ENCODE measurements around the gene SLC5A10. TPM values are rescaled to one million over a fixed set of nuclear protein-coding genes. Genes with fewer than 3 reads are reported as not detected.

SLC5A10 gene
- total and polyA plus RNA-seq, 4 donors: 0.05 to 0.23 (median 0.15) TPM

GRCh38 chr17:18999911-19000310 is 47.9 kb downstream of the SLC5A10 start:
- Histone ChIP-seq H3K4me1 (ENCODE audit: control insufficient read depth in 4 of 4, insufficient read depth in 4 of 4, low read length in 3 of 4) (peaks cover 3 to 63% (median 46%) of the 10 kb centered on the region in 4 donors), H3K36me3 (ENCODE audit: control insufficient read depth in 4 of 4, insufficient read depth in 3 of 4, low read depth in 1 of 4, low read length in 3 of 4) (peaks cover 0 to 2% (median 0%) of the 10 kb centered on the region in 4 donors), H3K27me3 (ENCODE audit: control insufficient read depth in 4 of 4, insufficient read depth in 4 of 4, low read length in 3 of 4) (no peaks in the 10 kb centered on the region), H3K9ac (ENCODE audit: low read depth in 1 of 2, low read length in 2 of 2) (no peak overlapping the region), H3K27ac (ENCODE audit: low read depth in 1 of 2, low read length in 2 of 2) (no peak overlapping the region), H3K9me3 (ENCODE audit: control insufficient read depth in 4 of 4, low read length in 3 of 4) (no peaks in the 10 kb centered on the region), H3K4me3 (ENCODE audit: low read depth in 1 of 3, low read length in 3 of 3) (no peak overlapping the region)
- no peak for DNase-seq (ENCODE audit: low spot score)
- TF ChIP-seq JUND (IDR thresholded peaks at IDR 0.05): no peak
- no peak for TF ChIP-seq FOXA2 (IDR thresholded peaks at IDR 0.05)
- no peak for TF ChIP-seq MAX (IDR thresholded peaks at IDR 0.05)
- TF ChIP-seq NR2F2 (IDR thresholded peaks at IDR 0.05): no peak
- no peak for TF ChIP-seq REST (IDR thresholded peaks at IDR 0.05)
- TF ChIP-seq EGR1 (IDR thresholded peaks at IDR 0.05; ENCODE audit: low read depth in 2 of 2): no peak
- TF ChIP-seq HNF4A (conservative IDR thresholded peaks at IDR 0.05): no peak
- no peak for TF ChIP-seq YY1 (IDR thresholded peaks at IDR 0.05)
- TF ChIP-seq TAF1 (conservative IDR thresholded peaks at IDR 0.05): no peak
- whole genome bisulfite sequencing: 93% methylated on average over 6 of the region's 6 CpGs

GRCh38 chr17:19000531-19001325 is 48.8 kb downstream of the SLC5A10 start:
- no peak for TF ChIP-seq RXRA (IDR thresholded peaks at IDR 0.05)
- TF ChIP-seq SP1 (IDR thresholded peaks at IDR 0.05): no peak
- Histone ChIP-seq H3K27me3 (ENCODE audit: control insufficient read depth in 4 of 4, insufficient read depth in 4 of 4, low read length in 3 of 4) (no peaks in the 10 kb centered on the region), H3K27ac (ENCODE audit: low read depth in 1 of 2, low read length in 2 of 2) (peak overlapping the region in 1 of 2 donors; percentile 27), H3K9me3 (ENCODE audit: control insufficient read depth in 4 of 4, low read length in 3 of 4) (no peaks in the 10 kb centered on the region), H3K36me3 (ENCODE audit: control insufficient read depth in 4 of 4, insufficient read depth in 3 of 4, low read depth in 1 of 4, low read length in 3 of 4) (peaks cover 0 to 2% (median 0%) of the 10 kb centered on the region in 4 donors), H3K9ac (ENCODE audit: low read depth in 1 of 2, low read length in 2 of 2) (no peak overlapping the region), H3K4me3 (ENCODE audit: low read depth in 1 of 3, low read length in 3 of 3) (no peak overlapping the region), H3K4me1 (ENCODE audit: control insufficient read depth in 4 of 4, insufficient read depth in 4 of 4, low read length in 3 of 4) (peaks cover 5 to 69% (median 48%) of the 10 kb centered on the region in 4 donors)
- no peak for DNase-seq (ENCODE audit: low spot score)
- WGBS: 79% methylated on average over 17 of the region's 17 CpGs

GRCh38 chr17:19001907-19002590 is 50.1 kb downstream of the SLC5A10 start:
- H3K36me3 ChIP-seq (ENCODE audit: control insufficient read depth in 4 of 4, insufficient read depth in 3 of 4, low read depth in 1 of 4, low read length in 3 of 4): peaks cover 0 to 2% (median 0%) of the 10 kb centered on the region in 4 donors
- no peaks in the 10 kb centered on the region for H3K27me3 ChIP-seq (ENCODE audit: control insufficient read depth in 4 of 4, insufficient read depth in 4 of 4, low read length in 3 of 4)
- WGBS: 65% methylated on average over 7 of the region's 7 CpGs
- H3K27ac ChIP-seq (ENCODE audit: low read depth in 1 of 2, low read length in 2 of 2): no peak overlapping the region
- peaks cover 7 to 71% (median 51%) of the 10 kb centered on the region in 4 donors for H3K4me1 ChIP-seq (ENCODE audit: control insufficient read depth in 4 of 4, insufficient read depth in 4 of 4, low read length in 3 of 4)
- no peaks in the 10 kb centered on the region for H3K9me3 ChIP-seq (ENCODE audit: control insufficient read depth in 4 of 4, low read length in 3 of 4)
- no peak overlapping the region for H3K9ac ChIP-seq (ENCODE audit: low read depth in 1 of 2, low read length in 2 of 2)
- peak overlapping the region in 1 of 3 donors; percentile 86 for H3K4me3 ChIP-seq (ENCODE audit: low read depth in 1 of 3, low read length in 3 of 3)
- DNase-seq (ENCODE audit: low spot score): no peak
- no peak for TF ChIP-seq REST (IDR thresholded peaks at IDR 0.05)
- no peak for TF ChIP-seq HNF4A (conservative IDR thresholded peaks at IDR 0.05)
- no peak for TF ChIP-seq FOXA1 (IDR thresholded peaks at IDR 0.05)
- no peak for TF ChIP-seq RAD21 (IDR thresholded peaks at IDR 0.05)
- no peak for TF ChIP-seq GABPA (IDR thresholded peaks at IDR 0.05 in 1 of 2, conservative IDR thresholded peaks at IDR 0.05 in 1 of 2)
- no peak for TF ChIP-seq ATF3 (IDR thresholded peaks at IDR 0.05)
- TF ChIP-seq CTCF (IDR thresholded peaks at IDR 0.05; ENCODE audit: low read depth, low read length, missing input control): no peak
- TF ChIP-seq EGR1 (IDR thresholded peaks at IDR 0.05; ENCODE audit: low read depth in 2 of 2): no peak
- TF ChIP-seq RXRA (IDR thresholded peaks at IDR 0.05): no peak
- TF ChIP-seq NR2F2 (IDR thresholded peaks at IDR 0.05): no peak

Data from liver (tissue), 9 donors.